Activated T-cell treated with anti-CD3 and anti-CD28 coated beads for 24 hours (primary cell): ENCODE measurements around the gene MEPE.
A peak's percentile ranks its signal among the peaks of the same experiment; 100 is the strongest.
"Not testable (repeated sequence)": the region's sequence is repeated elsewhere in the genome, so short reads cannot be mapped to it uniquely, and the experiment has no call there.

Experiments used
- DNase-seq: peaks from one replicate; pipeline ENCODE4 v3.0.0-alpha.2; 2020; ENCODE audit warnings: low read depth

MEPE gene

GRCh38 chr4:87884976-87885549 lies 52.3 kb downstream of the MEPE start:
- no peak for DNase-seq

GRCh38 chr4:87886083-87886482 lies 53.3 kb downstream of the MEPE start:
- DNase-seq, result no peak

GRCh38 chr4:87890753-87891152 lies 58.0 kb downstream of the MEPE start:
- DNase-seq, result not testable (repeated sequence)

- peak; percentile 7 for DNase-seq
Measured at GRCh38 chr4:87895964-87896621, 63.3 kb downstream of the MEPE start.
